Lung (tissue), 12 donors: ENCODE measurements around the gene TCF25. TPM values are rescaled to one million over a fixed set of nuclear protein-coding genes. Genes with fewer than 3 reads are reported as not detected.

ENCODE experiments used
- ATAC-seq: fragments of 200-7000 bp; cut with Tn5 transposase; one replicate; pipeline ENCODE4 v1.9.1; 2020; ENCODE audit warnings: moderate number of reproducible peaks; ENCODE audit not compliant: insufficient read depth, low FRiP score
- DNase-seq, 3 donors: peaks; one replicate each; pipeline ENCODE4 v3.0.0-alpha.2; 2013 to 2017
- H3K27ac ChIP-seq, 2 donors: one replicate each; pipeline ENCODE4 v1.5.1; 2013; ENCODE audit warnings: mild to moderate bottlenecking in 2 of 2, moderate library complexity in 2 of 2, control low read depth in 1 of 2, inconsistent platforms in 1 of 2, low read depth in 1 of 2, low read length in 1 of 2
- H3K27me3 ChIP-seq, 3 donors: one replicate each; pipeline ENCODE4 v1.5.1; 2013; ENCODE audit warnings: low read length in 2 of 3; ENCODE audit not compliant: control insufficient read depth in 3 of 3, insufficient read depth in 3 of 3
- H3K36me3 ChIP-seq, 4 donors: one replicate each; pipeline ENCODE4 v1.5.1; 2013; ENCODE audit warnings: low read length in 4 of 4, mild to moderate bottlenecking in 1 of 4, moderate library complexity in 1 of 4; ENCODE audit not compliant: control insufficient read depth in 4 of 4, insufficient read depth in 4 of 4
- H3K4me1 ChIP-seq, 5 donors: one replicate each; pipeline ENCODE4 v1.5.1; 2013; ENCODE audit warnings: low read length in 5 of 5, mild to moderate bottlenecking in 2 of 5, moderate library complexity in 1 of 5; ENCODE audit not compliant: control insufficient read depth in 5 of 5, insufficient read depth in 5 of 5
- H3K4me3 ChIP-seq: one replicate; pipeline ENCODE4 v1.5.1; 2013; ENCODE audit warnings: mild to moderate bottlenecking, control low read depth, moderate library complexity
- H3K9ac ChIP-seq, 2 donors: one replicate each; pipeline ENCODE4 v1.5.1; 2013; ENCODE audit warnings: low read length in 2 of 2, control low read depth in 1 of 2; ENCODE audit not compliant: insufficient read depth in 1 of 2
- H3K9me3 ChIP-seq, 4 donors: one replicate each; pipeline ENCODE4 v1.5.1; 2013; ENCODE audit warnings: low read length in 3 of 4, mild to moderate bottlenecking in 1 of 4, moderate library complexity in 1 of 4; ENCODE audit not compliant: control insufficient read depth in 4 of 4, insufficient read depth in 3 of 4
- WGBS, 2 donors: extraction: QIAGEN DNeasy Blood & Tissue Kit; methylation state at CpG; one replicate each; pipeline ENCODE4 v1.1.7; 2013; 5-methylcytosine and 5-hydroxymethylcytosine counted together
- polyA plus RNA-seq, 2 donors: library from polyadenylated mRNA; stranded (reverse); fragments of 200-250 nt; gene quantifications; one replicate each; pipeline ENCODE4 v1.2.1, GENCODE V29; 2013
- total RNA-seq, 2 donors: library from RNA; depleted of rRNA in 1 of 2; stranded (reverse); fragments of >200 nt in 1 of 2; gene quantifications; one replicate each; pipeline ENCODE4 v1.2.1, GENCODE V29; 2014 to 2021
- TF ChIP-seq, protein P1 (sequence below): IDR thresholded peaks from 2 replicates; pipeline ENCODE4 v1.5.1; 2012; ENCODE audit warnings: mild to moderate bottlenecking; ENCODE audit errors: control extremely low read depth, extremely low read depth
- donor health status: control.
- donor health status: control.
- donor health status: Bipolar disorder and iron deficiency.
- donor health status: healthy.
- donor health status: DM: yes; HTN: yes; CAD: no.

The TCF25 gene
- total and polyA plus RNA-seq, 4 donors, result 106 to 212 (median 129) TPM

DNA sequence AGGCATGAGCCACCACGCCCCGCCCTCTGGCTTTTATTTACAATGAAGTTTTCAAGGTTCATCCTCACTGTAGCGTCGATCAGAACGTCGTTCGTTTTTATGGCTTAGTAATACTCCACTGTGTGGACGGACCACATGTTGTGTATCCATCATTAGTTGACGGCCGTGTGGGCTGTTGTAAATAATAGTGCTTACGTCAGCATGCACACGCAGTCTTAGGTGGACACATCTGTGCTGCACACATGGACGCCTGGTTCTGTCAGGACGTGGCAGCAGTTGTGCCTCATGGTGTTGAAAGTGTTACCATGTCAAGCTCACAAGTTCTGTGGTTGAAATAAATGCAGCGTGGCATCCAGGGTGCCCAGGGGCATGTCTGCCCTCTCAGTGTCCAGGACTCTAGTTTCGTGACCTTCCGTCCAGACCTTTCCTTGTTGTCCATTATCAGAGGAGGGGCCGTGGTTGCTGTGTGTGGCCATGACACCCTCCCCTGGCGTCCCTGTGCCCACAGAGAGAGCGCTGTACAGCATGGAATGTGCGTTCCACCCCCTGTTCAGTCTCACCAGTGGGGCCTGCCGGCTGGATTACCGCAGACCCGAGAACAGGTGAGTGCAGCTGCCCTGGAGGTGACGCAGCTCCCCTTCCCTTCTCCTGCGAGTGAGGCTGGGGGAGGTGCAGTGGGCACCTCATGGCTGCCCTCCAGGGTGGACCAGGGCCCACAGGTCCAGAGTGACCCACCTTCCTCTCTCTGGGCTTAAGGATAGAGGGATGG is 22.3 kb downstream of the TCF25 start:
- Histone ChIP-seq H3K4me1 (no peaks in the 10 kb centered on the region), H3K36me3 (peaks cover 8 to 79% (median 34%) of the 10 kb centered on the region in 4 donors)
- 94 to 96% methylated on average over 26 of the region's 26 CpGs for WGBS, 2 donors

DNA sequence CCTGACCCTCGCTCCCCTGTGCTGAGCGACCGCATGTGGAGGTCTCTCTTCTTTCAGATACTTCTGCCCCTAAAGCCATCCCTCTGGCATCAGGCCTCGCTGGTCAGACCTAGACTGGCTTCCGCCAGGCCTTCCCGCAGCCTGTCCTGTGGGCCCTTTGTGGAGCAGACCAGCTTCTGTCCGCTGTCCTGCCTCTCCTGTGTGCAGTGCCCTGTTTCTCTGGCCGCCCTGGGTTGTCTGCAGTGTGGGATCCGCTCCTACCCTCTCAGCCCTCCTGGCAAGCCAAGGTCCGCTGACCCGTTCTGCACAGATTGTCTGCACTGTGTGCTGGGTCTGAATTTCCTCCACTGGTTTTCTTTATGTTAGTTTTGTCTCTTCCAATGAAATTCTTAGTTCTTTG is 23.8 kb downstream of the TCF25 start:
- 97 to 98% methylated on average over 11 of the region's 11 CpGs for WGBS, 2 donors
- H3K36me3 ChIP-seq, result peaks cover 5 to 72% (median 35%) of the 10 kb centered on the region in 4 donors

More for the DNA sequence above, 22.3 kb downstream of the TCF25 start:
- no peak for ATAC-seq
- H3K9ac ChIP-seq, result no peak overlapping the region
- TF ChIP-seq, protein P1, sequence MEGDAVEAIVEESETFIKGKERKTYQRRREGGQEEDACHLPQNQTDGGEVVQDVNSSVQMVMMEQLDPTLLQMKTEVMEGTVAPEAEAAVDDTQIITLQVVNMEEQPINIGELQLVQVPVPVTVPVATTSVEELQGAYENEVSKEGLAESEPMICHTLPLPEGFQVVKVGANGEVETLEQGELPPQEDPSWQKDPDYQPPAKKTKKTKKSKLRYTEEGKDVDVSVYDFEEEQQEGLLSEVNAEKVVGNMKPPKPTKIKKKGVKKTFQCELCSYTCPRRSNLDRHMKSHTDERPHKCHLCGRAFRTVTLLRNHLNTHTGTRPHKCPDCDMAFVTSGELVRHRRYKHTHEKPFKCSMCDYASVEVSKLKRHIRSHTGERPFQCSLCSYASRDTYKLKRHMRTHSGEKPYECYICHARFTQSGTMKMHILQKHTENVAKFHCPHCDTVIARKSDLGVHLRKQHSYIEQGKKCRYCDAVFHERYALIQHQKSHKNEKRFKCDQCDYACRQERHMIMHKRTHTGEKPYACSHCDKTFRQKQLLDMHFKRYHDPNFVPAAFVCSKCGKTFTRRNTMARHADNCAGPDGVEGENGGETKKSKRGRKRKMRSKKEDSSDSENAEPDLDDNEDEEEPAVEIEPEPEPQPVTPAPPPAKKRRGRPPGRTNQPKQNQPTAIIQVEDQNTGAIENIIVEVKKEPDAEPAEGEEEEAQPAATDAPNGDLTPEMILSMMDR, result no peak
- no peak overlapping the region for H3K4me3 ChIP-seq
- no peaks in the 10 kb centered on the region for H3K9me3 ChIP-seq
- H3K27me3 ChIP-seq, result no peaks in the 10 kb centered on the region
- no peak overlapping the region for H3K27ac ChIP-seq
- DNase-seq, result no peak

DNA sequence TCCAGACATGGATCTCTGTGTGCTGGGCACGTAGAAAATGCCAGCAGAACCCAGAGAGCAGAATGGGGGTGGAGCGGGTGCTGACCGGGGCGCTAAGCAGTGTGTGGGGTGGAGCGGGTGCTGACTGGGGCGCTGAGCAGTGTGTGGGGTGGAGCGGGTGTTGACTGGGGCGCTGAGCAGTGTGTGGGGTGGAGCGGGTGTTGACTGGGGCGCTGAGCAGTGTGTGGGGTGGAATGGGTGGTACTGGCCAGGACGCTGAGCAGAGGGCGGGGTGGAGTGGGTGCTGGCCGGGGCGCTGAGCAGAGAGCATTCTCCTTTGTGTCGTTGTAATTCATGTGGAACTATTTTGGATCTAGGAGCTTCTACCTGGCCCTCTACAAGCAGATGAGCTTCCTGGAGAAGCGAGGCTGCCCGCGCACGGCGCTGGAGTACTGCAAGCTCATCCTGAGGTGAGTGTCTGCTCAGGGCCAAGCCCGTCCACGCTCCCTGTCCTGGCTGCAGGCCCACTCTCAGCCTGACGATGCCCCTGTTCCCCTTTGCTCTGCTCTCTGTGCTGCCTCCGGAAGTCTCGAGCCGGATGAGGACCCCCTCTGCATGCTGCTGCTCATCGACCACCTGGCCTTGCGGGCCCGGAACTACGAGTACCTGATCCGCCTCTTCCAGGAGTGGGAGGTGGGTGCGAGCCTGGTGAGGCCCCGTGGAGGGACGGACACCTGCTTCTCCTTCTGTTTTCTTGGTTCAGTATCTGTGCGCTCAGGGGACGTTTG is 25.0 kb downstream of the TCF25 start:
- DNase-seq (no peak), ATAC-seq (no peak)
- H3K36me3 ChIP-seq, result peaks cover 3 to 69% (median 28%) of the 10 kb centered on the region in 4 donors
- H3K27me3 ChIP-seq, result no peaks in the 10 kb centered on the region
- 96 to 97% methylated on average over 36 of the region's 36 CpGs for WGBS, 2 donors
- H3K4me3 ChIP-seq, result no peak overlapping the region
- no peak overlapping the region for H3K9ac ChIP-seq
- TF ChIP-seq, protein P1, result no peak
- H3K4me1 ChIP-seq, result no peaks in the 10 kb centered on the region
- no peaks in the 10 kb centered on the region for H3K9me3 ChIP-seq
- no peak overlapping the region for H3K27ac ChIP-seq

More for the DNA sequence above, 23.8 kb downstream of the TCF25 start:
- DNase-seq, result no peak
- H3K4me3 ChIP-seq, result no peak overlapping the region
- no peak overlapping the region for H3K27ac ChIP-seq
- no peaks in the 10 kb centered on the region for H3K9me3 ChIP-seq
- ATAC-seq, result no peak
- TF ChIP-seq, protein P1, result no peak
- H3K9ac ChIP-seq, result no peak overlapping the region
- H3K4me1 ChIP-seq, result no peaks in the 10 kb centered on the region
- no peaks in the 10 kb centered on the region for H3K27me3 ChIP-seq
